HL-60 (cell line): ENCODE results near the gene CIB4.

Experiments
- CTCF ChIP-seq: IDR thresholded peaks from one replicate; pipeline ENCODE4 v1.5.1; 2011; ENCODE audit warnings: low read length, control low read depth, inconsistent platforms; ENCODE audit not compliant: insufficient read depth
- TF ChIP-seq, protein P1 (sequence below): IDR thresholded peaks from 2 replicates; pipeline ENCODE4 v1.6.1; 2012; ENCODE audit warnings: low read depth; ENCODE audit not compliant: insufficient replicate concordance

GRCh38 chr2:26613241-26614215 lies 27.6 kb downstream of the CIB4 start:
- TF ChIP-seq CTCF: no peak
- TF ChIP-seq, protein P1, sequence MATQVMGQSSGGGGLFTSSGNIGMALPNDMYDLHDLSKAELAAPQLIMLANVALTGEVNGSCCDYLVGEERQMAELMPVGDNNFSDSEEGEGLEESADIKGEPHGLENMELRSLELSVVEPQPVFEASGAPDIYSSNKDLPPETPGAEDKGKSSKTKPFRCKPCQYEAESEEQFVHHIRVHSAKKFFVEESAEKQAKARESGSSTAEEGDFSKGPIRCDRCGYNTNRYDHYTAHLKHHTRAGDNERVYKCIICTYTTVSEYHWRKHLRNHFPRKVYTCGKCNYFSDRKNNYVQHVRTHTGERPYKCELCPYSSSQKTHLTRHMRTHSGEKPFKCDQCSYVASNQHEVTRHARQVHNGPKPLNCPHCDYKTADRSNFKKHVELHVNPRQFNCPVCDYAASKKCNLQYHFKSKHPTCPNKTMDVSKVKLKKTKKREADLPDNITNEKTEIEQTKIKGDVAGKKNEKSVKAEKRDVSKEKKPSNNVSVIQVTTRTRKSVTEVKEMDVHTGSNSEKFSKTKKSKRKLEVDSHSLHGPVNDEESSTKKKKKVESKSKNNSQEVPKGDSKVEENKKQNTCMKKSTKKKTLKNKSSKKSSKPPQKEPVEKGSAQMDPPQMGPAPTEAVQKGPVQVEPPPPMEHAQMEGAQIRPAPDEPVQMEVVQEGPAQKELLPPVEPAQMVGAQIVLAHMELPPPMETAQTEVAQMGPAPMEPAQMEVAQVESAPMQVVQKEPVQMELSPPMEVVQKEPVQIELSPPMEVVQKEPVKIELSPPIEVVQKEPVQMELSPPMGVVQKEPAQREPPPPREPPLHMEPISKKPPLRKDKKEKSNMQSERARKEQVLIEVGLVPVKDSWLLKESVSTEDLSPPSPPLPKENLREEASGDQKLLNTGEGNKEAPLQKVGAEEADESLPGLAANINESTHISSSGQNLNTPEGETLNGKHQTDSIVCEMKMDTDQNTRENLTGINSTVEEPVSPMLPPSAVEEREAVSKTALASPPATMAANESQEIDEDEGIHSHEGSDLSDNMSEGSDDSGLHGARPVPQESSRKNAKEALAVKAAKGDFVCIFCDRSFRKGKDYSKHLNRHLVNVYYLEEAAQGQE: no peak
